Kidney (tissue), 14 donors: ENCODE measurements around the gene ZNF32. TPM values are rescaled to one million over a fixed set of nuclear protein-coding genes. Genes with fewer than 3 reads are reported as not detected.

Experiments
- DNase-seq, 5 donors: peaks; one replicate each; pipeline ENCODE4 v3.0.0-alpha.2; 2013 to 2020
- FAIRE-seq: peaks from 2 replicates; lab custom pipeline; 2012; peaks lifted over from hg19 to GRCh38; lab: Jason Lieb, UNC
- H3K27ac ChIP-seq, 2 donors: one replicate each; pipeline ENCODE4 v1.7.0; 2013; ENCODE audit warnings: low read depth in 2 of 2, low read length in 2 of 2, inconsistent platforms in 1 of 2
- H3K27me3 ChIP-seq: one replicate; pipeline ENCODE4 v1.7.1; 2013; ENCODE audit warnings: low read length, inconsistent platforms; ENCODE audit not compliant: control insufficient read depth, insufficient read depth
- H3K36me3 ChIP-seq, 3 donors: one replicate each; pipeline versions ENCODE4 v1.7.0 to v1.7.1; 2013; ENCODE audit warnings: low read length in 3 of 3, control low read depth in 1 of 3, inconsistent platforms in 1 of 3; ENCODE audit not compliant: insufficient read depth in 3 of 3, control insufficient read depth in 2 of 3
- H3K4me1 ChIP-seq, 3 donors: one replicate each; pipeline versions ENCODE4 v1.7.0 to v1.7.1; 2013; ENCODE audit warnings: low read length in 3 of 3, inconsistent platforms in 1 of 3, low read depth in 1 of 3; ENCODE audit not compliant: control insufficient read depth in 2 of 3, insufficient read depth in 2 of 3
- H3K4me3 ChIP-seq, 3 donors: one replicate each; pipeline versions ENCODE4 v1.7.0 to v1.8.1; 2013; ENCODE audit warnings: low read length in 3 of 3, control low read depth in 1 of 3, inconsistent platforms in 1 of 3
- H3K9ac ChIP-seq, 3 donors: one replicate each; pipeline versions ENCODE4 v1.7.0 to v1.7.1; 2013; ENCODE audit warnings: low read length in 3 of 3, control low read depth in 1 of 3, inconsistent platforms in 1 of 3
- H3K9me3 ChIP-seq, 3 donors: one replicate each; pipeline versions ENCODE4 v1.7.0 to v1.7.1; 2013; ENCODE audit warnings: low read length in 3 of 3, control low read depth in 1 of 3, inconsistent platforms in 1 of 3; ENCODE audit not compliant: control insufficient read depth in 2 of 3, insufficient read depth in 1 of 3
- CTCF ChIP-seq: IDR thresholded peaks from 3 replicates; pipeline ENCODE4 v1.5.1; 2012; ENCODE audit warnings: mild to moderate bottlenecking, moderate library complexity, borderline replicate concordance; ENCODE audit not compliant: insufficient read depth; ENCODE audit errors: extremely low read depth
- intact Hi-C: fragments of 100-400 bp; cut with DNase I; formaldehyde crosslinking; loops from one replicate; pipeline ENCODE4 v1.11.1; 2022
- polyA plus RNA-seq: library from polyadenylated mRNA; stranded (reverse); fragments of 350-450 nt; fragmentation: Illumina TruSeq; extraction: RNeasy Lipid Tissue Mini Kit (QIAGEN cat#74804); gene quantifications from one replicate; pipeline ENCODE4 v1.2.3, GENCODE V29; 2014; ENCODE audit warnings: low read depth, low replicate concordance; ENCODE audit not compliant: insufficient read depth
- total RNA-seq: library from RNA; stranded (reverse); fragmentation: NEBNext Ultra II Directional; extraction: Animal tissue kit (Norgen Biotek cat#: 25700); gene quantifications from one replicate; pipeline ENCODE4 v1.2.1, GENCODE V29; 2021
- donor health status: control.
- donor health status: control.
- donor health status: control.
- donor health status: control.
- donor health status: control.
- donor health status: DM: yes; HTN: yes; CAD: no.
- donor health status: Normal renal cell carcinoma (clear cell type).

ZNF32 gene
- total and polyA plus RNA-seq, 2 donors from 2014 or later = 35.0 to 73.7 TPM

GRCh38 chr10:43696909-43697483 lies 48.3 kb upstream of the ZNF32 start:
- intact Hi-C loops = no loop called here
- no peak overlapping the region for H3K9ac ChIP-seq

DNA sequence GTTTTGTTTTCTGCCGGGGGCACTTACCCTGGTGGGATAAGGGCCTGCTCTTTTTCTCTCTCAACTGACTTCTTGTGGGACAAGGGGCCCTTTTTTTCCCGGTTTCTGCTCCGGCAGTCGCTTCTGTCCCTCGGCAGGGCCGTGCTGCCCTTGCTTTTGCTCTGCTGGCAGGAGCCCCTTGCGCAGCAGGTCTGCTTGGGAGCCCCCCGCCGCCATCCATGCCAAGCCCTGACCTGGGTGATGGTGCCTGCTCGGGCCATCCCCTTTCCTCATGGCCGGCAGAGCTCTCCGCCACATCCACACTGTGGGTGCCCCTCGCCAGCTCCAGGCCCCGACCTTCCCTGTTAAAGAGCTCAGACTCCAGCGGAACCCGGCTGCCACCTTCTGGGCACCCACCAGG lies 47.0 kb upstream of the ZNF32 start:
- DNase-seq = no peak
- intact Hi-C loops = no loop called here

More at GRCh38 chr10:43696909-43697483, 48.3 kb upstream of the ZNF32 start:
- no peaks in the 10 kb centered on the region for H3K27me3 ChIP-seq
- H3K4me3 ChIP-seq = peak overlapping the region in 1 of 3 donors; percentile 12
- H3K9me3 ChIP-seq = no peaks in the 10 kb centered on the region
- no peak overlapping the region for H3K27ac ChIP-seq
- no peaks in the 10 kb centered on the region for H3K4me1 ChIP-seq
- peaks cover 0 to 2% (median 0%) of the 10 kb centered on the region in 3 donors for H3K36me3 ChIP-seq
- FAIRE-seq (no peak), DNase-seq (no peak)
- TF ChIP-seq CTCF = no peak

GRCh38 chr10:43695321-43695720 lies 46.6 kb upstream of the ZNF32 start:
- TF ChIP-seq CTCF = no peak
- Histone ChIP-seq H3K4me3 (no peak overlapping the region), H3K27ac (no peak overlapping the region), H3K9me3 (no peaks in the 10 kb centered on the region), H3K36me3 (peaks cover 0 to 2% (median 0%) of the 10 kb centered on the region in 3 donors), H3K27me3 (no peaks in the 10 kb centered on the region), H3K4me1 (peaks cover 0 to 2% (median 0%) of the 10 kb centered on the region in 3 donors), H3K9ac (no peak overlapping the region)
- intact Hi-C loops = no loop called here
- FAIRE-seq (no peak), DNase-seq (no peak)

More for the DNA sequence above, 47.0 kb upstream of the ZNF32 start:
- Histone ChIP-seq H3K36me3 (peaks cover 0 to 2% (median 0%) of the 10 kb centered on the region in 3 donors), H3K4me3 (no peak overlapping the region), H3K27ac (no peak overlapping the region), H3K4me1 (no peaks in the 10 kb centered on the region), H3K9ac (no peak overlapping the region), H3K27me3 (no peaks in the 10 kb centered on the region), H3K9me3 (no peaks in the 10 kb centered on the region)
- FAIRE-seq = no peak
- no peak for TF ChIP-seq CTCF
